SK-N-SH treated with all-trans-retinoic acid at 6 μM for 48 hours (cell line): ENCODE results near the gene LRP5.
"Not testable (repeated sequence)": the region's sequence is repeated elsewhere in the genome, so short reads cannot be mapped to it uniquely, and the experiment has no call there.

Experiments used
- ATAC-seq: fragments of 200-7000 bp; cut with Tn5 transposase; 3 replicates; pipeline ENCODE4 v1.9.1; 2020; ENCODE audit warnings: mild to moderate bottlenecking, moderate library complexity
- ARNTL ChIP-seq: fragments of 450-650 bp; formaldehyde crosslinking; IDR thresholded peaks from 2 replicates; pipeline ENCODE4 v1.5.0; 2020; ENCODE audit warnings: low read depth, mild to moderate bottlenecking, moderate library complexity, borderline replicate concordance
- BACH2 ChIP-seq: fragments of 250-450 bp; sonication (Bioruptor Pico); IDR thresholded peaks from 2 replicates; pipeline ENCODE4 v1.9.0; 2021; ENCODE audit warnings: mild to moderate bottlenecking, borderline replicate concordance
- CSDC2 ChIP-seq: fragments of 250-450 bp; sonication (Bioruptor Pico); IDR thresholded peaks from 2 replicates; pipeline ENCODE4 v1.5.0; 2020; ENCODE audit warnings: mild to moderate bottlenecking, moderate library complexity
- GLIS3 ChIP-seq: fragments of 250-450 bp; sonication (Bioruptor Pico); IDR thresholded peaks from 2 replicates; pipeline ENCODE4 v1.5.0; 2020; ENCODE audit warnings: mild to moderate bottlenecking, moderate library complexity
- ISL1 ChIP-seq: fragments of 250-450 bp; sonication (Bioruptor Pico); IDR thresholded peaks from 2 replicates; pipeline ENCODE4 v2.1.2; 2022; ENCODE audit warnings: mild to moderate bottlenecking, moderate library complexity
- OSR1 ChIP-seq: fragments of 250-450 bp; sonication (Bioruptor Pico); IDR thresholded peaks from 2 replicates; pipeline ENCODE4 v1.8.0; 2022; ENCODE audit warnings: moderate library complexity, mild to moderate bottlenecking, inconsistent platforms
- PPARA ChIP-seq: fragments of 250-450 bp; sonication (Bioruptor Pico); IDR thresholded peaks from 2 replicates; pipeline ENCODE4 v1.5.0; 2020; ENCODE audit warnings: mild to moderate bottlenecking, borderline replicate concordance
- RARB ChIP-seq: fragments of 250-450 bp; sonication (Bioruptor Pico); IDR thresholded peaks from 2 replicates; pipeline ENCODE4 v1.8.0; 2021; ENCODE audit warnings: mild to moderate bottlenecking, moderate library complexity
- TCF4 ChIP-seq: fragments of 250-450 bp; sonication (Bioruptor Pico); IDR thresholded peaks from 2 replicates; pipeline ENCODE4 v1.8.0; 2021; ENCODE audit warnings: mild to moderate bottlenecking, moderate library complexity, borderline replicate concordance
- TOX ChIP-seq: fragments of 250-450 bp; sonication (Bioruptor Pico); IDR thresholded peaks from 2 replicates; pipeline ENCODE4 v1.8.0; 2021; ENCODE audit warnings: mild to moderate bottlenecking, moderate library complexity, borderline replicate concordance
- ZC3H10 ChIP-seq: fragments of 250-450 bp; sonication (Bioruptor Pico); IDR thresholded peaks from 2 replicates; pipeline ENCODE4 v1.5.1; 2021; ENCODE audit warnings: mild to moderate bottlenecking, moderate library complexity
- ZNF565 ChIP-seq: fragments of 450-650 bp; formaldehyde crosslinking; conservative IDR thresholded peaks from 2 replicates; pipeline ENCODE4 v1.5.0; 2020; ENCODE audit warnings: low read depth, mild to moderate bottlenecking, moderate library complexity
- ZNF70 ChIP-seq: fragments of 450-650 bp; formaldehyde crosslinking; IDR thresholded peaks from 2 replicates; pipeline ENCODE4 v1.5.0; 2020; ENCODE audit warnings: mild to moderate bottlenecking, moderate library complexity
- ZNF8 ChIP-seq: fragments of 450-650 bp; formaldehyde crosslinking; IDR thresholded peaks from 2 replicates; pipeline ENCODE4 v1.5.0; 2020; ENCODE audit warnings: mild to moderate bottlenecking, moderate library complexity
- TF ChIP-seq, protein P1 (sequence below): fragments of 250-450 bp; sonication (Bioruptor Pico); IDR thresholded peaks from 2 replicates; pipeline ENCODE4 v1.8.0; 2020; ENCODE audit warnings: mild to moderate bottlenecking, moderate library complexity, borderline replicate concordance
- TF ChIP-seq, protein P2 (sequence below): fragments of 250-450 bp; sonication (Bioruptor Pico); IDR thresholded peaks from 2 replicates; pipeline ENCODE4 v1.8.0; 2021; ENCODE audit warnings: low read depth, mild to moderate bottlenecking, moderate library complexity, borderline replicate concordance
- TF ChIP-seq, protein P3 (sequence below): fragments of 250-450 bp; sonication (Bioruptor Pico); IDR thresholded peaks from 2 replicates; pipeline ENCODE4 v1.5.1; 2021; ENCODE audit warnings: mild to moderate bottlenecking, moderate library complexity
- TF ChIP-seq, protein P4 (sequence below): fragments of 250-450 bp; sonication (Bioruptor Pico); IDR thresholded peaks from 2 replicates; pipeline ENCODE4 v1.5.1; 2020; ENCODE audit warnings: low read depth, mild to moderate bottlenecking, moderate library complexity

Gene LRP5

DNA sequence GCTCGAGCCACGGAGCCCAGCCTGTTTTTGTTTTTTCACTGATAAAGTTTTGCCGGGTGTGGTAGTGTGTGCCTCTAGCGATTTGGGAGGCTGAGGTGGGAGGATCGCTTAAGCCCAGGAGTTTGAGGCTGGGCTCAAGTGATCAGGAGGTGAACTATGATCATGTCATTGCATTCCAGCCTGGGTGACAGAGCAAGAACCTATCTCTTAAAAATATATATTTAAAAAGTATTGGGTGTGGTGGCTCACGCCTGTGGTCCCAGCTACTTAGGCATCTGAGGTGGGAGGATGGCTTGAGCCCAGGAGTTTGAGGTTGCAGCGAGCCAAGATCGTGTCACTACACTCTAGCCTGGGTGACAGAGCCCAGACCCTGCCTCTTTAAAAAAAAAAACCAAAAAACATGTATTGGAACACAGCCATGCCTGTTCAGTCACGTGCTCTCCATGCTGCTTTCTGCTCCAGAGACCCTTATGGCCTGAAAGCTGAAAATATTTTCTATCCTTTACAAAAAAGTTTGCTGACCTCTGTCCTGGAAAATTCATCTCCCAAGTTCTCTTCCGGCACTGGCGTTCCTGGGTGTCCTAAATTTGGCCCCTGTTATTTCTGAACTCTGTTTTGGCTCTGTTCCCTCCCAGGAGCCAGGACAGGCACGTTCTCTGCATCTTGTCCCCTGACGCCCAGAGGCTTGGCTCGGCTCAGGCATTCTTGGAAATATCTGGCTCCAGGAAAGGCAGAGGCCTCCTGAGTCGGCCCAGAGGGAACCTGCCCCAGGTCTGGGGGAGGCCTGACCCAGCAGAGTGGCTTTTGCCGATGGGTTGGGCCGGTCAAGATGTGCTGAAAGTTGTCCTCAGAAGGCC is 86.8 kb downstream of the LRP5 start:
- no peak for TF ChIP-seq TCF4 (CRISPR knock-in tag)
- TF ChIP-seq ISL1 = 0 out of 2 replicates have a peak, but pooled peaks have one; percentile 6
- no peak for TF ChIP-seq ARNTL (CRISPR knock-in tag)
- no peak for TF ChIP-seq ZNF70
- TF ChIP-seq, protein P1, sequence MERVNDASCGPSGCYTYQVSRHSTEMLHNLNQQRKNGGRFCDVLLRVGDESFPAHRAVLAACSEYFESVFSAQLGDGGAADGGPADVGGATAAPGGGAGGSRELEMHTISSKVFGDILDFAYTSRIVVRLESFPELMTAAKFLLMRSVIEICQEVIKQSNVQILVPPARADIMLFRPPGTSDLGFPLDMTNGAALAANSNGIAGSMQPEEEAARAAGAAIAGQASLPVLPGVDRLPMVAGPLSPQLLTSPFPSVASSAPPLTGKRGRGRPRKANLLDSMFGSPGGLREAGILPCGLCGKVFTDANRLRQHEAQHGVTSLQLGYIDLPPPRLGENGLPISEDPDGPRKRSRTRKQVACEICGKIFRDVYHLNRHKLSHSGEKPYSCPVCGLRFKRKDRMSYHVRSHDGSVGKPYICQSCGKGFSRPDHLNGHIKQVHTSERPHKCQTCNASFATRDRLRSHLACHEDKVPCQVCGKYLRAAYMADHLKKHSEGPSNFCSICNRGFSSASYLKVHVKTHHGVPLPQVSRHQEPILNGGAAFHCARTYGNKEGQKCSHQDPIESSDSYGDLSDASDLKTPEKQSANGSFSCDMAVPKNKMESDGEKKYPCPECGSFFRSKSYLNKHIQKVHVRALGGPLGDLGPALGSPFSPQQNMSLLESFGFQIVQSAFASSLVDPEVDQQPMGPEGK = no peak
- no peak for TF ChIP-seq OSR1
- TF ChIP-seq, protein P2, sequence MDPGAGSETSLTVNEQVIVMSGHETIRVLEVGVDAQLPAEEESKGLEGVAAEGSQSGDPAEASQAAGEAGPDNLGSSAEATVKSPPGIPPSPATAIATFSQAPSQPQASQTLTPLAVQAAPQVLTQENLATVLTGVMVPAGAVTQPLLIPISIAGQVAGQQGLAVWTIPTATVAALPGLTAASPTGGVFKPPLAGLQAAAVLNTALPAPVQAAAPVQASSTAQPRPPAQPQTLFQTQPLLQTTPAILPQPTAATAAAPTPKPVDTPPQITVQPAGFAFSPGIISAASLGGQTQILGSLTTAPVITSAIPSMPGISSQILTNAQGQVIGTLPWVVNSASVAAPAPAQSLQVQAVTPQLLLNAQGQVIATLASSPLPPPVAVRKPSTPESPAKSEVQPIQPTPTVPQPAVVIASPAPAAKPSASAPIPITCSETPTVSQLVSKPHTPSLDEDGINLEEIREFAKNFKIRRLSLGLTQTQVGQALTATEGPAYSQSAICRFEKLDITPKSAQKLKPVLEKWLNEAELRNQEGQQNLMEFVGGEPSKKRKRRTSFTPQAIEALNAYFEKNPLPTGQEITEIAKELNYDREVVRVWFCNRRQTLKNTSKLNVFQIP (CRISPR knock-in tag) = no peak
- ATAC-seq = peak; percentile 65

DNA sequence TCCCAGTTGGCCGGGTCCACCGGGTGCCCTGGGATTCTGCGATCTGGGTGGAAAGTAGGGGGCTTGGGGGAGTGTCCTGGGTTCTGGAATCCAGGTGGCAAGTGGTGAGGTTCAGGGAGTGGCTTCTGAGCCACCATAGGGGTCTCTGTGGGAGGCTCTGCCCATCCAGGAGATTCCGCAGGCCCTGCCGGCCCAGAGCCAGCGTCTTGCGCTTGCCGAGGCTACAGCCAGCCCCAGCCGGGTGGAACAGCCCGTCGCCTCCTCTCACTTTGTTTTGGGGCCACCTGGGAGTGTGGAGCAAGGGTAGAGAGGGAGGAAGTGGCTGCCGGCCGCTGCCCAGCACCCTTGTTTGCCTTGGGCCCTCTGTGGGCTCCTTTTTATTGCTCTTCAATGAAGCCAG is 87.5 kb downstream of the LRP5 start:
- ATAC-seq = no peak; the same call in 2 of the 3 replicates
- TF ChIP-seq, protein P3, sequence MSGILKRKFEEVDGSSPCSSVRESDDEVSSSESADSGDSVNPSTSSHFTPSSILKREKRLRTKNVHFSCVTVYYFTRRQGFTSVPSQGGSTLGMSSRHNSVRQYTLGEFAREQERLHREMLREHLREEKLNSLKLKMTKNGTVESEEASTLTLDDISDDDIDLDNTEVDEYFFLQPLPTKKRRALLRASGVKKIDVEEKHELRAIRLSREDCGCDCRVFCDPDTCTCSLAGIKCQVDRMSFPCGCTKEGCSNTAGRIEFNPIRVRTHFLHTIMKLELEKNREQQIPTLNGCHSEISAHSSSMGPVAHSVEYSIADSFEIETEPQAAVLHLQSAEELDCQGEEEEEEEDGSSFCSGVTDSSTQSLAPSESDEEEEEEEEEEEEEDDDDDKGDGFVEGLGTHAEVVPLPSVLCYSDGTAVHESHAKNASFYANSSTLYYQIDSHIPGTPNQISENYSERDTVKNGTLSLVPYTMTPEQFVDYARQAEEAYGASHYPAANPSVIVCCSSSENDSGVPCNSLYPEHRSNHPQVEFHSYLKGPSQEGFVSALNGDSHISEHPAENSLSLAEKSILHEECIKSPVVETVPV (CRISPR knock-in tag) = no peak
- TF ChIP-seq BACH2 (CRISPR knock-in tag) (no peak), TOX (CRISPR knock-in tag) (no peak), OSR1 (no peak), ZNF565 (CRISPR knock-in tag) (no peak), GLIS3 (CRISPR knock-in tag) (no peak)

DNA sequence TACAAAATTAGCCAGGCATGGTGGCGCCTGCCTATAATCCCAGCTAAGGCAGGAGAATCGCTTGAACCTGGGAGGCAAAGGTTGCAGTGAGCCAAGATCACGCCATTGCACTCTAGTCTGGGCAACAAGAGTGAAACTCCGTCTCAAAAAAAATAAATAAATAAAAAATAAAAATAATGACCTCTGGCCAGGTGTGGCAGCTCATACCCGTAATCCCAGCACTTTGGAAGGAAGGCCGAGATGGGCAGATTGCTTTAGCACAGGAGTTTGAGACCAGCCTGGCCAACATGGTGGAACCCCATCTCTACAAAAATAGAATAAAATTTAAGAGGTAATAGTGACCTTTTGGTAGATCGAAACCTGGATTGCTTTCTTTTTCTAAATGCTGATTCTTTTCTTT is 88.2 kb downstream of the LRP5 start:
- ATAC-seq = not testable (repeated sequence)

DNA sequence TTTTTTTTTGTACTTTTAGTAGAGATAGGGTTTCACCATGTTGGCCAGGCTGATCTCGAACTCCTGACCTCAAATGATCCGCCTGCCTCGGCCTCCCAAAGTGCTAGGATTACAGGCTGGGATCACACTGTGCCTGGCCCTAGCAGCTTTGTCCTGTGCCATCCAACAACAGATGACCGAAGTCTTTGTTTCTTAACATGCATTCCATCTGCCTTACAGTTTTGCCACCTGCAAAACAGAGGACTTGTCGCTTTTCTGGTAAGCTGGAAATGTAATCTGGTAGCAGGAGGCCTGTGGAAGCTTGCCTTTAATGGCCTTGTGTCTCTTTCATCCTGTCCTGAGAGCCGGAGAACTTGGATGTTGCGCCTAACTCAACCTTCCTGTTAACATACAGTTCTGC is 89.5 kb downstream of the LRP5 start:
- TF ChIP-seq TCF4 (CRISPR knock-in tag) (no peak), RARB (CRISPR knock-in tag) (no peak), OSR1 (no peak), ARNTL (CRISPR knock-in tag) (no peak)
- no peak for ATAC-seq

DNA sequence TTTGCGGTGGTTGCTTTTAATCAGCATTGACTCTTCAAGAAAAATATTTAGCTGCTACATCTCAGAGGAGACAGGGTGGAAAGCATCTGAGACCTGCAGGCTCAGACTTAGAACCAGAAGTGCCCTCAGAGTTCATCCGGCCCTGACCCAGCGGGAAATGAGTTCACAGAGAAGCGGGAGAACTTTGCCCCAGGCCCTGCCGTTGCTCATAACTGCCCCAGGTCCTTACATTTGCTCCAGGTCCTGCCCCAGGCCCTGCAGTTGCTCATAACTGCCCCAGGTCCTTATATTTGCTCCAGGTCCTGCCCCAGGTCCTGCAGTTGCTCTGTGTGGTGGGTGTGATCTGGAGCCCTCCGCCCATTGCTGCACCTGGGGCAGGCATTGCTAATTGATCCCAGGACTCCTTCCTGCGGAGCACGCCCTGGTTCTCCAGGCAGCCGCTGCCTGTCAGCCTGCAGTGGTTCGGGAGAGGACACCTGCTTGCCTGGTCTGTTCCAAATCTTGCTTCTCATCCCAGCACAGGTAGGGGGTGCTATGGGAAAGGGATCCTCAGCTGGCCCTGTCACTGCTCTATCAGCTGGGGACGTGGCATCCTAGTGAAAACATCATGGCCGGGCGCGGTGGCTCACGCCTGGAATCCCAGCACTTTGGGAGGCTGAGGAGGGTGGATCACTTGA is 90.1 kb downstream of the LRP5 start:
- TF ChIP-seq ISL1 = no peak
- no peak for TF ChIP-seq ZNF70
- no peak for TF ChIP-seq TOX (CRISPR knock-in tag)
- TF ChIP-seq, protein P4, sequence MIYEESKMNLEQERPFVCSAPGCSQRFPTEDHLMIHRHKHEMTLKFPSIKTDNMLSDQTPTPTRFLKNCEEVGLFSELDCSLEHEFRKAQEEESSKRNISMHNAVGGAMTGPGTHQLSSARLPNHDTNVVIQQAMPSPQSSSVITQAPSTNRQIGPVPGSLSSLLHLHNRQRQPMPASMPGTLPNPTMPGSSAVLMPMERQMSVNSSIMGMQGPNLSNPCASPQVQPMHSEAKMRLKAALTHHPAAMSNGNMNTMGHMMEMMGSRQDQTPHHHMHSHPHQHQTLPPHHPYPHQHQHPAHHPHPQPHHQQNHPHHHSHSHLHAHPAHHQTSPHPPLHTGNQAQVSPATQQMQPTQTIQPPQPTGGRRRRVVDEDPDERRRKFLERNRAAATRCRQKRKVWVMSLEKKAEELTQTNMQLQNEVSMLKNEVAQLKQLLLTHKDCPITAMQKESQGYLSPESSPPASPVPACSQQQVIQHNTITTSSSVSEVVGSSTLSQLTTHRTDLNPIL (CRISPR knock-in tag) = no peak
- ATAC-seq = no peak

DNA sequence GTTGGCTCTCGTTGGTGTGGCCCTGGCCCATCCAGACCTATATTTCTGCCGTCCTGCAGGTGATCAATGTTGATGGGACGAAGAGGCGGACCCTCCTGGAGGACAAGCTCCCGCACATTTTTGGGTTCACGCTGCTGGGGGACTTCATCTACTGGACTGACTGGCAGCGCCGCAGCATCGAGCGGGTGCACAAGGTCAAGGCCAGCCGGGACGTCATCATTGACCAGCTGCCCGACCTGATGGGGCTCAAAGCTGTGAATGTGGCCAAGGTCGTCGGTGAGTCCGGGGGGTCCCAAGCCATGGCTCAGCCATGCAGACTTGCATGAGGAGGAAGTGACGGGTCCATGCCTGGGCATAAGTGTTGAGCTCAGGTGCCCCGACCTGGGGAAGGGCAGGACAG is 91.0 kb downstream of the LRP5 start:
- no peak for ATAC-seq
- TF ChIP-seq, protein P1 = no peak
- TF ChIP-seq ZC3H10 (no peak), ZNF8 (CRISPR knock-in tag) (no peak), BACH2 (CRISPR knock-in tag) (no peak), TCF4 (CRISPR knock-in tag) (no peak), ZNF565 (CRISPR knock-in tag) (no peak), ARNTL (CRISPR knock-in tag) (no peak), TOX (CRISPR knock-in tag) (no peak), GLIS3 (CRISPR knock-in tag) (no peak), CSDC2 (no peak), PPARA (CRISPR knock-in tag) (no peak), ISL1 (no peak)
- TF ChIP-seq, protein P3 (CRISPR knock-in tag) = no peak
- TF ChIP-seq, protein P4 (CRISPR knock-in tag) = no peak
